Muscle of back (tissue), 13 donors: Measurements from ENCODE around the gene KCNJ8. TPM values are rescaled to one million over a fixed set of nuclear protein-coding genes. Genes with fewer than 3 reads are reported as not detected.
"Not testable (repeated sequence)": the region's sequence is repeated elsewhere in the genome, so short reads cannot be mapped to it uniquely, and the experiment has no call there.

Experiments
- DNase-seq, 3 donors: peaks; one replicate each; pipeline versions ENCODE4 v3.0.0 to v3.0.0-alpha.2; 2013
- long read RNA-seq, 9 donors: transcript quantifications; one replicate each; lab custom pipeline, GENCODE V29; 2026
- polyA plus RNA-seq, 10 donors: library from polyadenylated mRNA; unstranded; fragments of 120-200 nt; gene quantifications; one replicate each; pipeline ENCODE4 v1.2.1, GENCODE V29; 2013; ENCODE audit not compliant: insufficient read length in 10 of 10

KCNJ8 gene
- polyA plus RNA-seq: 10 to 100 TPM; 26.0 to 44.8 (median 32.3) TPM
- long read RNA-seq, donor 1, transcript KCNJ8-201 (3 exons, 2,389 nt): major isoform, 12 of 12 reads
- long read RNA-seq, donor 1, partial matches to known transcripts: 0 of 12 reads
- long read RNA-seq, donor 1, other reads (novel, unspliced or antisense): 0 of 12 reads
- long read RNA-seq, donor 2, transcript KCNJ8-201 (3 exons, 2,389 nt): major isoform, 12 of 12 reads
- long read RNA-seq, donor 2, partial matches to known transcripts: 0 of 12 reads
- long read RNA-seq, donor 2, other reads (novel, unspliced or antisense): 0 of 12 reads
- long read RNA-seq, donor 3: 0 reads
- long read RNA-seq, donor 4, transcript KCNJ8-201 (3 exons, 2,389 nt): major isoform, 8 of 8 reads
- long read RNA-seq, donor 4, partial matches to known transcripts: 0 of 8 reads
- long read RNA-seq, donor 4, other reads (novel, unspliced or antisense): 0 of 8 reads
- long read RNA-seq, donor 5, transcript KCNJ8-201 (3 exons, 2,389 nt): major isoform, 16 of 16 reads
- long read RNA-seq, donor 5, partial matches to known transcripts: 0 of 16 reads
- long read RNA-seq, donor 5, other reads (novel, unspliced or antisense): 0 of 16 reads
- long read RNA-seq, donor 6, transcript KCNJ8-201 (3 exons, 2,389 nt): major isoform, 18 of 18 reads
- long read RNA-seq, donor 6, partial matches to known transcripts: 0 of 18 reads
- long read RNA-seq, donor 6, other reads (novel, unspliced or antisense): 0 of 18 reads
- long read RNA-seq, donor 7, partial matches to known transcripts: 0 of 2 reads
- long read RNA-seq, donor 7, other reads (novel, unspliced or antisense): 0 of 2 reads
- long read RNA-seq, donor 8, partial matches to known transcripts: 0 of 3 reads
- long read RNA-seq, donor 8, other reads (novel, unspliced or antisense): 0 of 3 reads
- long read RNA-seq, donor 9, partial matches to known transcripts: 0 of 3 reads
- long read RNA-seq, donor 9, other reads (novel, unspliced or antisense): 0 of 3 reads

- peak; percentile 73 to 89 (median 77) for DNase-seq
These were observed at the start of gene KCNJ8 for GRCh38 chr12:21774358-21775132. KCNJ8 (minus strand) TSS chr12:21774706; CDS start chr12:21773616, 1,090 bp downstream.

GRCh38 chr12:21823581-21823980, 49.1 kb upstream of the KCNJ8 start:
- no peak for DNase-seq

GRCh38 chr12:21819678-21820077, 45.2 kb upstream of the KCNJ8 start:
- no peak for DNase-seq

DNA sequence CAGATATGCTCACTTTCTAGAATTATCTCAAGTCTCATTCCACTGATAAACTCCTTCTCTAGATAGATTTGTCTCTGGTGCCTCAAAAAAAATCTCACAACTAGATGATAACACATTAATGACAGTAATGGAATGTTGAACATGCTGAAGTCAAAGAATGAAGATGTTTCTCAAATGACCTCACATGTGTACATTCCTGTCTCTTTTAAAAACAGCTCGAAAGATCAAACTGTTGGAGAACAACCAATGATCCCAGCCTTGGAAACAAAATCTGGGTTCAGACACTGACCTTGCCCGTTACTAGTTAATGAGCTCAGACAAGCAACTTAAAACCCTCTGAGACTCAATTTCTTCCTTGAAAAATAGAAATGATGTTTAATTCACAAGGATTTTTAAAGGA, 44.7 kb upstream of the KCNJ8 start:
- DNase-seq: peak in 2 of 3 donors; percentile 31 to 53

DNA sequence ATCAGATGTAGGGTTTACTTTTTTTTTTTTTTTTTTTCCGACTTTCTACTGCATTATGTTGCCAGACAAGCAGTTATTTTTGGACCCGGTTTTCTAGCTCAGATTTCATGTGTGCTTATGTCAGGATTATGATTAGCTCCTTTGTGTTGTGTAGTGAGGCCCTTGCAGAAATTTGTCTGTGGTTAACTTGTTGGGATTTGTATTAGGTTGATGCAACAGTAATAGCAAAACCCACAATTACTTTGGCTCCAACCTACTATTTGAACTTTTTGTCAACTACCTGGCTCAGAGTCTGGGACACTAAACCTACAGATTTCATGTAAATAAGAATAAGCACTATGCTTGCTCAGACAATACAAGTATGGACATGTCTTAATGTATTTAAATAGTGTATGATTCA, 44.1 kb upstream of the KCNJ8 start:
- DNase-seq: peak in 2 of 3 donors; percentile 41 to 51

DNA sequence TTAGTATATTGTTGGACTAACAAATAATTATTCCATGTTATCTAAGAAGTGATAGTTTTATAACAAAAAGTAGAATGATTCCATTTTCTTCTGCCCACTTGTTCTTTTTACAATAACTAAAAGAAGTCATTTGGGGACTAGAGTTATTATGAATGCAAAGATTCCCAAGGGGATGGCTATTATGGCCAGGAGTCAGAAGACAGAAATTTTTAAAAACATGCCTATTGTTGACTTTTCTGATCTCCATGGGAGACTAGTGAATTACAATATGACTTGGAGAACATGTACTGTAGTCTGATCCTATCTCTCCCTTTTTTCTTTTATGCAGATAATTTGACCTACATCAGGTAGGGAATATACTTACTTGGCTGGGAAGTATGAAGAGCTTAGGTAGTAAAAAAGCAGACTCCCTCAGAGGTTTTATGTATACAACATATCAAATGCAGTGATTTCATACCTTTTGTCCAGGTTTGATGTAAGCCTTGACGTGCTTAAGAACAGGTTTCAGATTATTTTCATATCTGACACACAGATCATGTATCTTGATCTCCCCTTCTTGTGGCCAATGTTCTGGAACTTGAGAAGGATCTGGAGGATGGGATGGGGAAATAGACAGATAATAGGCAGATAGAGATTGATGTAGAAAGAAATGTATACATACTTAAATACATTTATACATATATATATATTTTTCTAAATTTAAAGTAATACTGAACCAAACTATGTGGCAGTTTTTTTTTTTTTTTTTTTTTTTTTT, 41.0 kb upstream of the KCNJ8 start:
- DNase-seq: no peak

- no peak for DNase-seq
These were observed 40.3 kb upstream of the KCNJ8 start for GRCh38 chr12:21814814-21815213.

DNA sequence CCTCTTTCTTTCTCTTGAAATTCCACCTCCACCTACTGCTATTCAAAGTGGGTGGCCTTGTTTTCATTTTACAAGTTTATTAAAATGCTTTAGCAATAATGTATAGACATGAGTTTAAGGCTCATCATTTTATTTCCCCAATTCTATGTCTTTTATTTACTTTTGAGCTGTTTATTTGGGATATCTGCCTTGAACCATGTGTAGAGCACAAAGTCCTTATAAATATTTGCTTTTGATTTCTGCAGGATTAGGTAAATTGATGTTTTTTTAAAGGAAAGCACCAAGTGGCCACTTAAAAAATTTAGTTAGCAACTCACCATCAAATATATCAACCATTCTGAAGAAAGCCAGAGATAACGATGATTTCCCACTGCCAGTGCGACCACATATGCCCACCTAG, 39.8 kb upstream of the KCNJ8 start:
- DNase-seq: no peak

DNA sequence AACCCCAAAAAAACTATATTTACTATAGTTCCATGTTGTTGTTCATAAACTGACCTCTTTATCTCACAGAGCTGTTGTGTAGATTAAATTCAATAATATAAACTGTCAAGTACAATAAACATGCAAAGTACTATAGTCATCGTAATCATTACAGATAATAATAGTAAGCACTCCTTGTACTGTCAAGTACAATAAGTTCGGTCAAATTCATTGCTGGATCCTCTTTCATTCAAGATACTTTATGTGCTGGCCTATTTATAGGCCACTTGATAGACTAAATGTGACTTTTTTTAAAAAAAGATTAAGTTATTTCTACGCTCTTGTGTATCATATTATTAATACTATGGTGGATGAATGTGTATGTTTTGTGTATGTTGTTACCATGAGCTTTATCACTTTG, 39.2 kb upstream of the KCNJ8 start:
- no peak for DNase-seq

GRCh38 chr12:21813125-21813524, 38.6 kb upstream of the KCNJ8 start:
- no peak for DNase-seq

DNA sequence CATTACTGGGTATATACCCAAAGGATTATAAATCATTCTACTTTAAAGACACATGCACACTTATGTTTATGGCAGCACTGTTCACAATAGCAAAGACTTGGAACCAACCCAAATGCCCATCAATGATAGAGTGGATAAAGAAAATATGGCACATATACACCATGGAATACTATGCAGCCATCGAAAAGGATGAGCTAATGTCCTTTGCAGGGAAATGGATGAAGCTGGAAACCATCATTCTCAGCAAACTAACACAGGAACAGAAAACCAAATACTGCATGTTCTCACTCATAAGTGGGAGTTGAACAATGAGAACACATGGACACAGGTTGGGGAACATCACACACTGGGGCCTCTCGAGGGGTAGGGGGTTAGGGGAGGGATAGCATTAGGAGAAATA, 37.8 kb upstream of the KCNJ8 start:
- DNase-seq: not testable (repeated sequence)

- no peak for DNase-seq
These were observed 34.6 kb upstream of the KCNJ8 start for GRCh38 chr12:21809100-21809499.

DNA sequence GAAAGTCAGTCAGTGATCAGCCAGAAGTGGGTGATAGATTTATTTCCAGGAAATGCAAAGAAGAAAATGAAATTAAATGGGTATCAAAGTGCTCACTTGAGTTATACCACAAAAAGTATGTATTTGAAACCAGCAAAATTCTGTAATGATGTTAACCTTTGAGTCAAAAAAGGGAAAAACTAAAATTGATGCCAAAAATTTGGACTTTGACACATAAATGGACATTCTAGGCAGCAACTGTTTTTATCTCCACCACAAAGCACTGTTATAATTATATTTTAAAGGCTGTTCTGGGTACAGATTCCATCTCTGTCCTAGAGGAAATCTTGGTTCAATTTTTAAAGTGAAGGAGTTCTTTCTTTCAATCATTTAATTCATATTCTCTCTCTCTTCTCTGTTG, 31.7 kb upstream of the KCNJ8 start:
- DNase-seq: no peak

- DNase-seq: no peak
These were observed 27.2 kb upstream of the KCNJ8 start for GRCh38 chr12:21801522-21802288.

GRCh38 chr12:21800011-21800410, 25.5 kb upstream of the KCNJ8 start:
- no peak for DNase-seq

DNA sequence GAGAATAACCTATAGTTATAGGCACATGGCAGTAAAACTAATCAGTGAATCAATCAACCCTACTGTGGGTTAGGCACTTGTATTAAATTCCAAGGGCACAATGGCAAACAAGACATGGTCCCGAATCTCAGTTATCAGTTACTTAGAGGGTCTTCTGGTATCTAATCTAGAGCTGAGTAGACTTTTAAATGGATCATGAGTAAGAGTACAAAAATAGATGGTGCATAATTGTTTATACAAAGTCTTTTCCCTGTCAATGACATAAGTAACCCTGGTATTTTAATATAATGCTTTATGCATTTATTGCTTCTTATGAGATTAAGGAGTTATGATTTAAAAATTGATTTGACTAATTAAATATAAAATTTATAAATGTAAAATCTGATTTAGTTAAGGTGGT, 23.0 kb upstream of the KCNJ8 start:
- DNase-seq: no peak

GRCh38 chr12:21795648-21796328, 21.3 kb upstream of the KCNJ8 start:
- DNase-seq: no peak

- DNase-seq: not testable (repeated sequence)
These were observed 20.5 kb upstream of the KCNJ8 start for GRCh38 chr12:21794807-21795595.

DNA sequence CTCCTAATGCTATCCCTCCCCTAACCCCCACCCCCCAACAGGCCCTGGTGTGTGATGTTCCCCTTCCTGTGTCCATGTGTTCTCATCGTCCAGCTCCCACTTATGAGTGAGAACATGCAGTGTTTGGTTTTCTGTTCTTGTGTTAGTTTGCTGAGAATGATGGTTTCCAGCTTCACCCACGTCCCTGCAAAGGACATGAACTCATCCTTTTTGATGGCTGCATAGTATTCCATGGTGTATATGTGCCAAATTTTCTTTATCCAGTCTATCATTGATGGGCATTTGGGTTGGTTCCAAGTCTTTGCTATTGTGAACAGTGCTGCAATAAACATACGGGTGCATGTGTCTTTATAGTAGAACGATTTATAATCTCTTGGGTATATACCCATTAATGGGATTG, 15.2 kb upstream of the KCNJ8 start:
- DNase-seq: not testable (repeated sequence)
